Duodenal mucosa (tissue), 2 donors: Measurements from ENCODE around the gene LIMS2.

Source experiments
- H3K27ac ChIP-seq: one replicate; pipeline ENCODE4 v1.7.0; 2013; ENCODE audit warnings: low read depth, low read length
- H3K27me3 ChIP-seq, 2 donors: one replicate each; pipeline ENCODE4 v1.7.0; 2013; ENCODE audit warnings: low read length in 2 of 2, control low read depth in 1 of 2; ENCODE audit not compliant: insufficient read depth in 2 of 2, control insufficient read depth in 1 of 2
- H3K36me3 ChIP-seq, 2 donors: one replicate each; pipeline ENCODE4 v1.7.0; 2013; ENCODE audit warnings: low read length in 2 of 2, control low read depth in 1 of 2; ENCODE audit not compliant: insufficient read depth in 2 of 2, control insufficient read depth in 1 of 2
- H3K4me1 ChIP-seq, 2 donors: one replicate each; pipeline ENCODE4 v1.7.0; 2013; ENCODE audit warnings: low read length in 2 of 2, control low read depth in 1 of 2; ENCODE audit not compliant: insufficient read depth in 2 of 2, control insufficient read depth in 1 of 2
- H3K4me3 ChIP-seq, 2 donors: one replicate each; pipeline ENCODE4 v1.7.0; 2013; ENCODE audit warnings: low read length in 2 of 2, low read depth in 1 of 2
- H3K9ac ChIP-seq, 2 donors: one replicate each; pipeline ENCODE4 v1.7.0; 2013; ENCODE audit warnings: low read length in 2 of 2, low read depth in 1 of 2
- H3K9me3 ChIP-seq, 2 donors: one replicate each; pipeline ENCODE4 v1.7.0; 2013; ENCODE audit warnings: low read length in 2 of 2, control low read depth in 1 of 2; ENCODE audit not compliant: control insufficient read depth in 1 of 2

Gene LIMS2

DNA sequence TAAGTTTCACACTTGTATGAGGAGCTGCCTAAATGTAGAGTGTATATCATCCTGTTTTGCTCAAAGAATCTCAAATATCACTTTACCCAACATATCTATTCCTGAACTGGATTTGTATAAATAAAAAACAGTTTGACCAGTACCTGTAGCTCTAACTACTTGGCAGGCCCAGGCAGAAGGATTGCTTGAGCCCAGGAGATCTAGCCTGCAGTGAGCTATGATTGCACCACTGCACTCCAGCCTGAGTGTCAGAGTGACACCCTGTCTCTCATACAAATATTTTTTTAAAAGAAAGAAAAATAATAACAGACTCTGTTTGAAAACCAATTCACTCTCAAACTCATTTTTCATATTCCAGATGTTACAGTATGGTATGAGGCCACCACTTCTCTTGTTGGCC lies 7.7 kb upstream of the LIMS2 start:
- Histone ChIP-seq H3K4me1 (peaks cover 0 to 3% of the 10 kb centered on the region in 2 donors), H3K9me3 (no peaks in the 10 kb centered on the region), H3K9ac (no peak overlapping the region), H3K4me3 (no peak overlapping the region), H3K27me3 (peaks cover 0 to 12% of the 10 kb centered on the region in 2 donors), H3K36me3 (no peaks in the 10 kb centered on the region), H3K27ac (no peak overlapping the region)

DNA sequence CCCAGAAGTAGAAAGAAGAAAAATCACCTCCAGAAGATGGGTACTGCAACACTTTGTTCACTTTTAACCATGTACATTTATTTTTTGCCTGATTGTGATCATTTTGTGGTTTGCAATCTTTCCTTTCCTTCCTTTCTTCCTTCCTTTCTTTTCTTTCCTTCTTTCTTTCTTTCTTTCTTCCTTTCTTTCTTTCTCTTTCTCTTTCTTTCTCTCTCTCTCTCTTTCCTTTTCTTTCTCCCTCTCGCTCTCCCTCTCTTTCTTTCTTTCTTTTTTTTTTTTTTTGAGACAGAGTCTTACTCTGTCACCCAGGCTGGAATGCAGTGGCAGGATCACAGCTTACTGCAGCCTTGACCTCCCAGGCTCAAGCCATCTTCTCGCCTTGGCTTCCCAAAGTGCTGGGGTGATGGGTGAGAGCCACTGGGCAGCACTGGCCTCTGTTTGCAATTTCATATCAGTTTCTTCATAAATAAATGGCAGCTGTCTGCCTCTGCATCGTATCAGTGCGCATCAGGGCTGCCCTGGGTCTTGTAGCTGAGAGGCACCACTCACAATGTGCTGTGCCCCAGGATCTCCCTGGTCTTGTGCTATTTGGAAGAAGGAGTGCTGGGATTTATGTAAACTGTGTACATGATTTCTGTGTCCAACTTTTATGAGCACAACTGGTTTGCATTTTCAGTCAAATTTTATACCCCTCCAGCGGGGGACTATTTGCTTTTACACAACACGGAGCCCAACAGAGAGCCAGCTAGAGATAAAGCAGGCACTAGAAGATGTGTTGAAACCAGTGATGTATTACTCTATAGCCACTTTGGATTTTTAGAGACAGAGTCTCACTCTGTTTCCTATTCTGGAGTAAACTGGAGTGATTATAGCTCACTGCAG lies 6.9 kb upstream of the LIMS2 start:
- Histone ChIP-seq H3K4me1 (peaks cover 0 to 3% of the 10 kb centered on the region in 2 donors), H3K4me3 (no peak overlapping the region), H3K27me3 (peaks cover 6 to 16% of the 10 kb centered on the region in 2 donors), H3K9me3 (no peaks in the 10 kb centered on the region), H3K27ac (no peak overlapping the region), H3K36me3 (no peaks in the 10 kb centered on the region), H3K9ac (no peak overlapping the region)

GRCh38 chr2:127681288-127681804 lies 6.0 kb upstream of the LIMS2 start:
- Histone ChIP-seq H3K4me3 (peak overlapping the region in 1 of 2 donors; percentile 36), H3K9me3 (no peaks in the 10 kb centered on the region), H3K36me3 (no peaks in the 10 kb centered on the region), H3K27ac (no peak overlapping the region), H3K27me3 (peaks cover 14 to 25% of the 10 kb centered on the region in 2 donors), H3K9ac (no peak overlapping the region), H3K4me1 (peaks cover 0 to 3% of the 10 kb centered on the region in 2 donors)

DNA sequence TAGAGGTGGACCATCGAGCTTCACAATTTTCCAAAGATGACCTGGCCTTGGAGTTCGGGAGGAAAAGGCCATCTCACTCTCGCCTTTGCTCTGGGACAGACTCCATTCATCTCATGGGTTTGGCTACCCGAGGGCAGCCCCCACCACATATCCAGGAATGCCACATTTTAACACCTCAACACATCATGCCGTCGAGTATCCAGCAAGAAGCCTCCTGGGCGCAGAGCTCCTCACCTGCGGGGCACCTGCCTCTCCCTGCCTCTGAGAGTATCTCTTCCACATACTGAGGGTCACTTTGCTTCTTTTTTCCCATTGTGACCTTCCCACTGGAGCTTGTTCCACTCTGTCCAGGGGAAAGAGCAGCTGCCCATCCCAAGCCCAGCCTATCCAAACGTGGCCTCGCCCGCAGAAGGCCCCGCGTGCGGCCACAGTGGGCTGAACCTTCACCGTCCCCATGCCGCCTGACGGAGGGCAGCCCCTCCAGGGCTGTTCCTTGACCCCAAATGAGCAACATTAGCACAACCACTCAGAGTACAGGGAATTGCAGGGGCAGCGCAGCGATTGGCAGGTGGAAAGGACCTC lies 5.5 kb upstream of the LIMS2 start:
- Histone ChIP-seq H3K9me3 (no peaks in the 10 kb centered on the region), H3K4me3 (no peak overlapping the region), H3K27me3 (peaks cover 19 to 31% of the 10 kb centered on the region in 2 donors), H3K9ac (no peak overlapping the region), H3K4me1 (peaks cover 0 to 7% of the 10 kb centered on the region in 2 donors), H3K27ac (no peak overlapping the region), H3K36me3 (no peaks in the 10 kb centered on the region)

DNA sequence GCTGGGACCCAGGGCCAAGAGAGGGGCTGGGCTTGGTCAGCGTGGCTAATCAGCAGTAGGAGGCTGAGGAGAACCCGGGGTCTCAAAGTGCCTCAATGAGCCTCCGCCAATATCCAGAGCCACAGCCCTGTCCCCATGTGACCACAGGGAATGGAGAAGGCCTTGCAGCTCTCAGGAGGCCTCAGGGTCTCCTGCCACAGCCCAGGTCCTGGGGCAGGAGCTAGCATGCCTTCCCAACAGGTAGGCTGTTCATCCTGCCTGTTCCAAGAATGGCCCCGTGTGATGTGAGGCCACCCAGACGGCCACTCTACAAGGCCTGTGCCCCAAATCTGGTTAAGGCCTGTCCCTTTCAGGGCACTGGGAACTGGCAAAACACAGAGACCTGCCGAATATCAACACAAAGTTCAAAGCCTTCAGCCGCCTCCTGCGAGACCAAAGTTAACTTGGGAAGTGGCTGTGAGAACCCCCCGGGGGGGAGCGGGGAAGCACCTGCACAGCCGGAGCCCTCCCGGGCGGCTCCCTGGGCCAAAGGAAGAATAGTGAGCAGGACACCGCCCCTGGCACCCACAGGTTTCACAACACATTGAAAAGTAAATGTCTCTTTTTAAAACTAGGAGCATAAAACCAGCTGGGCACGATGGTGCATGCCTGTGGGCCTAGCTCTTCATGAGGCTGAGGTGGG lies 4.5 kb upstream of the LIMS2 start:
- no peak overlapping the region for H3K27ac ChIP-seq
- no peaks in the 10 kb centered on the region for H3K36me3 ChIP-seq
- H3K4me3 ChIP-seq: no peak overlapping the region
- peaks cover 23 to 35% of the 10 kb centered on the region in 2 donors for H3K27me3 ChIP-seq
- no peaks in the 10 kb centered on the region for H3K9me3 ChIP-seq
- H3K9ac ChIP-seq: no peak overlapping the region
- H3K4me1 ChIP-seq: peaks cover 0 to 9% of the 10 kb centered on the region in 2 donors

- no peaks in the 10 kb centered on the region for H3K36me3 ChIP-seq
- no peaks in the 10 kb centered on the region for H3K9me3 ChIP-seq
- peaks cover 30 to 42% of the 10 kb centered on the region in 2 donors for H3K27me3 ChIP-seq
- no peak overlapping the region for H3K9ac ChIP-seq
- no peak overlapping the region for H3K4me3 ChIP-seq
- H3K27ac ChIP-seq: no peak overlapping the region
- peaks cover 0 to 9% of the 10 kb centered on the region in 2 donors for H3K4me1 ChIP-seq
These were observed 3.7 kb upstream of the LIMS2 start for GRCh38 chr2:127678991-127679390.

- no peaks in the 10 kb centered on the region for H3K36me3 ChIP-seq
- no peaks in the 10 kb centered on the region for H3K9me3 ChIP-seq
- no peak overlapping the region for H3K9ac ChIP-seq
- peaks cover 35 to 47% of the 10 kb centered on the region in 2 donors for H3K27me3 ChIP-seq
- H3K4me1 ChIP-seq: peaks cover 0 to 9% of the 10 kb centered on the region in 2 donors
- H3K27ac ChIP-seq: no peak overlapping the region
- no peak overlapping the region for H3K4me3 ChIP-seq
These were observed 3.2 kb upstream of the LIMS2 start for GRCh38 chr2:127678531-127678930.

DNA sequence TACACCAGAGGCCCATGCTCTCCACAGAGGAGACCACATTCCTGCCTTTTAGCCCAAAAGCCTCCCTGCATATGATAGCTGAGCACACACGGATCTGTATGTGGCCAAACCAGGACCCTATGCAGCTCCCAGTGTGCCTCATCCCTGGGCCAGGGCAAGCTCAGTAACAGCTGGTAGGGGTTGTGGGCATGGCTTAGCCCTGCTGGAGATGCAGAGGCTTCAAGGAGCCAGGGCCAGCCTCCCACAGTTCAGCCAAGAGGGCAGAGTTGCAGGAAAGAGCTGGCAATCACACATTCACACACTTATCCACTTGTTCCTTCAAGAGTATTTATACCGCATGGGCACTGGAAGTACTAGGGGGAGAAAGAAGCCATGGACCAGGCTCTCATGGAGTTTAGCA lies 1.6 kb upstream of the LIMS2 start:
- H3K36me3 ChIP-seq: no peaks in the 10 kb centered on the region
- no peaks in the 10 kb centered on the region for H3K9me3 ChIP-seq
- H3K4me3 ChIP-seq: no peak overlapping the region
- H3K27me3 ChIP-seq: peaks cover 41 to 59% of the 10 kb centered on the region in 2 donors
- H3K4me1 ChIP-seq: peaks cover 0 to 9% of the 10 kb centered on the region in 2 donors
- no peak overlapping the region for H3K9ac ChIP-seq
- H3K27ac ChIP-seq: no peak overlapping the region

GRCh38 chr2:127674241-127675209 lies 805 bp downstream of the LIMS2 start:
- H3K4me3 ChIP-seq: peak overlapping the region; percentile 52 to 55
- peak overlapping the region; percentile 10 for H3K27ac ChIP-seq
- H3K4me1 ChIP-seq: peaks cover 0 to 6% of the 10 kb centered on the region in 2 donors
- no peaks in the 10 kb centered on the region for H3K36me3 ChIP-seq
- H3K9me3 ChIP-seq: no peaks in the 10 kb centered on the region
- peak overlapping the region; percentile 15 to 25 for H3K9ac ChIP-seq
- peaks cover 45 to 64% of the 10 kb centered on the region in 2 donors for H3K27me3 ChIP-seq
